OCI-LY1 (cell line): ENCODE measurements around the gene ASIC4.

Source experiments
- H2AFZ ChIP-seq: fragments of 200-600 bp; sonication (generic), shearing (Covaris generic); 2 replicates; pipeline ENCODE4 v1.6.0; 2014; ENCODE audit warnings: antibody characterized with exemption, mild to moderate bottlenecking, low read length
- H3F3A ChIP-seq: fragments of 200-600 bp; sonication (generic), shearing (Covaris generic); 2 replicates; pipeline ENCODE4 v1.6.0; 2014; ENCODE audit warnings: mild to moderate bottlenecking, antibody characterized with exemption, low read length, moderate library complexity; ENCODE audit not compliant: insufficient read depth
- H3K27ac ChIP-seq: fragments of 200-600 bp; sonication (generic); 2 replicates; pipeline ENCODE4 v1.5.1; 2014; ENCODE audit warnings: low read length, mixed run types, mild to moderate bottlenecking, low read depth; ENCODE audit not compliant: poor library complexity, severe bottlenecking
- H3K27me3 ChIP-seq: fragments of 200-600 bp; sonication (generic); 2 replicates; pipeline ENCODE4 v1.6.0; 2014; ENCODE audit warnings: antibody characterized with exemption, mild to moderate bottlenecking, low read length, moderate library complexity; ENCODE audit not compliant: insufficient read depth
- H3K36me3 ChIP-seq: fragments of 200-600 bp; sonication (generic); 2 replicates; pipeline ENCODE4 v1.6.1; 2014; ENCODE audit warnings: mild to moderate bottlenecking, antibody characterized with exemption, low read length, moderate library complexity, mixed read lengths; ENCODE audit not compliant: insufficient read depth
- H3K4me1 ChIP-seq: fragments of 200-600 bp; sonication (generic); 2 replicates; pipeline ENCODE4 v1.5.1; 2014; ENCODE audit warnings: mild to moderate bottlenecking, low read length, moderate library complexity; ENCODE audit not compliant: insufficient read depth, severe bottlenecking
- H3K4me2 ChIP-seq: fragments of 200-600 bp; sonication (generic), shearing (Covaris generic); 2 replicates; pipeline ENCODE4 v1.6.1; 2014; ENCODE audit warnings: low read length
- H3K4me3 ChIP-seq: fragments of 200-600 bp; sonication (generic); 2 replicates; pipeline ENCODE4 v1.5.1; 2014; ENCODE audit warnings: low read length, low read depth, mild to moderate bottlenecking, mixed read lengths; ENCODE audit not compliant: poor library complexity, severe bottlenecking
- H3K79me2 ChIP-seq: fragments of 200-600 bp; shearing (Covaris generic); 2 replicates; pipeline ENCODE4 v1.6.1; 2016; ENCODE audit warnings: mixed run types, low read length, mixed read lengths; ENCODE audit not compliant: insufficient read depth
- H3K9ac ChIP-seq: fragments of 200-600 bp; sonication (generic), shearing (Covaris generic); 2 replicates; pipeline ENCODE4 v1.6.1; 2014; ENCODE audit warnings: mild to moderate bottlenecking, low read length, mixed read lengths
- H3K9me2 ChIP-seq: fragments of 200-600 bp; sonication (generic), shearing (Covaris generic); 2 replicates; pipeline ENCODE4 v1.6.1; 2014; ENCODE audit warnings: low read depth, mild to moderate bottlenecking, low read length, mixed read lengths
- H3K9me3 ChIP-seq: fragments of 200-600 bp; shearing (Covaris generic); 2 replicates; pipeline ENCODE4 v1.6.1; 2014; ENCODE audit warnings: low read length, mixed read lengths
- H4K20me1 ChIP-seq: fragments of 200-600 bp; sonication (generic), shearing (Covaris generic); 2 replicates; pipeline ENCODE4 v1.6.0; 2016; ENCODE audit warnings: mild to moderate bottlenecking, low read length; ENCODE audit not compliant: insufficient read depth
- CTCF ChIP-seq: fragments of 200-600 bp; sonication (generic), shearing (Covaris generic); IDR thresholded peaks from 2 replicates; pipeline ENCODE4 v1.5.1; 2017; ENCODE audit warnings: mild to moderate bottlenecking, antibody characterized with exemption, low read length, moderate library complexity, mixed read lengths
- EZH2 ChIP-seq: fragments of 200-600 bp; sonication (generic), shearing (Covaris generic); IDR thresholded peaks from 2 replicates; pipeline ENCODE4 v1.8.0; 2017; ENCODE audit warnings: borderline replicate concordance, mixed run types, mild to moderate bottlenecking, antibody characterized with exemption, low read length, moderate library complexity, mixed read lengths

The ASIC4 gene

GRCh38 chr2:219572237-219573001, 58.1 kb downstream of the ASIC4 start, which contains the start of gene INHA:
Gene INHA, plus strand, starts transcription at chr2:219572310. Its CDS starts 65 bp downstream, at chr2:219572375.
- Histone ChIP-seq H3K79me2 (no peaks in the 10 kb centered on the region), H3K27ac (no peak within 1 kb of the TSS), H3K9me3 (no peaks in the 10 kb centered on the region), H3K4me1 (no peaks in the 10 kb centered on the region), H3K9me2 (no peaks in the 10 kb centered on the region), H4K20me1 (no peaks in the 10 kb centered on the region), H3K4me2 (no peak within 1 kb of the TSS), H3K36me3 (no peaks in the 10 kb centered on the region), H3K9ac (no peak within 1 kb of the TSS), H3K4me3 (no peak within 1 kb of the TSS), H2AFZ (no peak within 1 kb of the TSS), H3F3A (no peaks in the 10 kb centered on the region), H3K27me3 (no peaks in the 10 kb centered on the region)
- TF ChIP-seq CTCF (no peak), EZH2 (no peak)

GRCh38 chr2:219573166-219573565, 58.9 kb downstream of the ASIC4 start:
- H3K9me2 ChIP-seq, result no peaks in the 10 kb centered on the region
- no peaks in the 10 kb centered on the region for H4K20me1 ChIP-seq
- H3K36me3 ChIP-seq, result no peaks in the 10 kb centered on the region
- H3K4me3 ChIP-seq, result no peak overlapping the region
- no peak overlapping the region for H2AFZ ChIP-seq
- H3K4me2 ChIP-seq, result no peak overlapping the region
- no peaks in the 10 kb centered on the region for H3K79me2 ChIP-seq
- no peaks in the 10 kb centered on the region for H3K4me1 ChIP-seq
- TF ChIP-seq EZH2, result no peak
- no peak overlapping the region for H3K27ac ChIP-seq
- no peaks in the 10 kb centered on the region for H3K27me3 ChIP-seq
- H3K9me3 ChIP-seq, result no peaks in the 10 kb centered on the region
- H3F3A ChIP-seq, result no peaks in the 10 kb centered on the region
- H3K9ac ChIP-seq, result no peak overlapping the region

- Histone ChIP-seq H3F3A (no peaks in the 10 kb centered on the region), H3K27me3 (no peaks in the 10 kb centered on the region), H3K36me3 (no peaks in the 10 kb centered on the region), H3K4me3 (no peak overlapping the region), H3K79me2 (no peaks in the 10 kb centered on the region), H2AFZ (no peak overlapping the region), H3K9me3 (no peaks in the 10 kb centered on the region), H3K9ac (no peak overlapping the region), H3K9me2 (no peaks in the 10 kb centered on the region), H3K4me2 (no peak overlapping the region), H3K4me1 (no peaks in the 10 kb centered on the region), H4K20me1 (no peaks in the 10 kb centered on the region), H3K27ac (no peak overlapping the region)
- TF ChIP-seq EZH2 (no peak), CTCF (no peak)
These were observed 60.4 kb downstream of the ASIC4 start for GRCh38 chr2:219574484-219575311.
